ENCODE data around the gene TDRD7.

GRCh38 chr9:97529363-97530076 lies 117.6 kb downstream of the TDRD7 start:
- TF ChIP-seq CTCF (IDR thresholded peaks at IDR 0.05) (no peak), POLR2A (IDR thresholded peaks at IDR 0.05) (no peak), EP300 (IDR thresholded peaks at IDR 0.05) (no peak)
